Endothelial cell of umbilical vein (primary cell): Measurements from ENCODE around the gene LPP. TPM values are rescaled to one million over a fixed set of nuclear protein-coding genes. Genes with fewer than 3 reads are reported as not detected.

Experiments
- BruUV-seq: library from RNA; stranded (reverse); fragments of 400-500 nt; replicated peaks from 2 replicates; lab custom pipeline; 2021; lab: Mats Ljungman, UMichigan
- CTCF ChIA-PET: fragments of 300-600, 350-600 bp; sonication (Branson Sonifier 250); formaldehyde crosslinking; loops from one replicate; lab custom pipeline; 2021; ENCODE audit warnings: antibody characterized with exemption, inconsistent platforms; lab: Charles Lee
- POLR2A ChIA-PET: fragments of 300-600, 350-600 bp; sonication (Branson Sonifier 250); formaldehyde crosslinking; loops from one replicate; lab custom pipeline; 2021; ENCODE audit warnings: antibody characterized with exemption, inconsistent platforms; lab: Charles Lee
- DNase-seq: peaks from one replicate; pipeline ENCODE4 v3.0.0-alpha.2; 2011; ENCODE audit warnings: low read depth, low spot score
- FAIRE-seq: peaks from 2 replicates; lab custom pipeline; 2011; peaks lifted over from hg19 to GRCh38; lab: Jason Lieb, UNC
- H2AFZ ChIP-seq: 2 replicates; pipeline ENCODE4 v1.6.0; 2012; ENCODE audit warnings: low read depth, low read length, control low read depth, inconsistent platforms
- H3K27ac ChIP-seq: 2 replicates; pipeline ENCODE4 v1.5.1; 2011; ENCODE audit warnings: low read depth, mild to moderate bottlenecking, control low read depth, low read length, moderate library complexity; ENCODE audit not compliant: insufficient read depth
- H3K27me3 ChIP-seq, 2 experiments: 2 replicates each; pipeline versions ENCODE4 v1.6.0 to v1.6.1; 2011; ENCODE audit warnings: low read length in 2 of 2, mixed read lengths in 1 of 2; ENCODE audit not compliant: control insufficient read depth in 2 of 2, insufficient read depth in 2 of 2
- H3K36me3 ChIP-seq, 2 experiments: 2 replicates in 1 of 2; 3 replicates in 1 of 2; pipeline ENCODE4 v1.5.1; 2011; ENCODE audit warnings: low read length in 2 of 2, mild to moderate bottlenecking in 1 of 2, moderate library complexity in 1 of 2; ENCODE audit not compliant: control insufficient read depth in 2 of 2, insufficient read depth in 2 of 2; ENCODE audit errors: extremely low read depth in 1 of 2
- H3K4me1 ChIP-seq: 3 replicates; pipeline ENCODE4 v1.5.1; 2011; ENCODE audit warnings: mild to moderate bottlenecking, low read length; ENCODE audit not compliant: control insufficient read depth, insufficient read depth; ENCODE audit errors: extremely low read depth
- H3K4me2 ChIP-seq: 2 replicates; pipeline ENCODE4 v1.6.1; 2011; ENCODE audit warnings: low read length, control low read depth, mixed read lengths; ENCODE audit not compliant: insufficient read depth
- H3K4me3 ChIP-seq, 3 experiments: fragments of 200-600 bp in 1 of 3; sonication (generic), shearing (Covaris generic) in 1 of 3; replicated peaks in 1 of 3; 2 replicates each; pipeline ENCODE4 v1.5.1; 2011 to 2016; ENCODE audit warnings: control low read depth in 3 of 3, low read length in 3 of 3, mild to moderate bottlenecking in 2 of 3, inconsistent platforms in 1 of 3, low read depth in 1 of 3, moderate library complexity in 1 of 3; ENCODE audit not compliant: insufficient read depth in 1 of 3
- H3K79me2 ChIP-seq: 2 replicates; pipeline ENCODE4 v1.6.0; 2012; ENCODE audit warnings: low read length, inconsistent platforms; ENCODE audit not compliant: control insufficient read depth, insufficient read depth
- H3K9ac ChIP-seq: replicated peaks from 2 replicates; pipeline ENCODE3; 2011; ENCODE audit warnings: low read length, control low read depth; ENCODE audit not compliant: insufficient read depth; ENCODE audit errors: extremely low read depth
- H3K9me1 ChIP-seq: replicated peaks from 3 replicates; pipeline ENCODE4 v1.6.0; 2011; ENCODE audit warnings: mild to moderate bottlenecking, low read length; ENCODE audit not compliant: control insufficient read depth, insufficient read depth; ENCODE audit errors: extremely low read depth
- H3K9me3 ChIP-seq: replicated peaks from 2 replicates; pipeline ENCODE4 v1.5.1; 2012; ENCODE audit warnings: low read length, inconsistent platforms; ENCODE audit not compliant: control insufficient read depth, insufficient read depth
- H4K20me1 ChIP-seq: replicated peaks from 2 replicates; pipeline ENCODE3; 2011; ENCODE audit warnings: mild to moderate bottlenecking, low read length; ENCODE audit not compliant: control insufficient read depth, insufficient read depth; ENCODE audit errors: extremely low read depth
- CTCF ChIP-seq, 2 donors: IDR thresholded peaks; 1 replicate in 1 of 2; 2 replicates in 1 of 2; pipeline ENCODE4 v1.5.1; 2011; ENCODE audit warnings: low read length in 2 of 2, mild to moderate bottlenecking in 2 of 2, moderate library complexity in 2 of 2, control low read depth in 1 of 2, inconsistent platforms in 1 of 2, low read depth in 1 of 2; ENCODE audit not compliant: insufficient read depth in 1 of 2; ENCODE audit errors: extremely low read depth in 1 of 2
- EZH2 ChIP-seq: IDR thresholded peaks from 2 replicates; pipeline ENCODE4 v1.6.1; 2012; ENCODE audit warnings: borderline replicate concordance, low read depth, mild to moderate bottlenecking, moderate library complexity, low read length, inconsistent platforms; ENCODE audit not compliant: severe bottlenecking
- GATA2 ChIP-seq: IDR thresholded peaks from 2 replicates; pipeline ENCODE4 v1.7.0; 2011; ENCODE audit warnings: low read depth, mild to moderate bottlenecking, moderate library complexity, mixed read lengths, low read length; ENCODE audit not compliant: insufficient read length, insufficient read depth
- JUN ChIP-seq: IDR thresholded peaks from 2 replicates; pipeline ENCODE4 v1.6.1; 2011; ENCODE audit warnings: borderline replicate concordance, low read depth; ENCODE audit not compliant: insufficient read length, insufficient read depth
- MAX ChIP-seq: IDR thresholded peaks from 2 replicates; pipeline ENCODE4 v1.6.1; 2011; ENCODE audit not compliant: insufficient read depth, insufficient read length
- MYC ChIP-seq: IDR thresholded peaks from one replicate; pipeline ENCODE4 v1.6.1; 2011; ENCODE audit warnings: mild to moderate bottlenecking, low read depth, low read length
- POLR2A ChIP-seq: IDR thresholded peaks from 2 replicates; pipeline ENCODE4 v1.6.1; 2012; ENCODE audit warnings: low read depth, mild to moderate bottlenecking, control low read depth, low read length
- POLR2AphosphoS5 ChIP-seq: IDR thresholded peaks from 2 replicates; pipeline ENCODE4 v1.6.1; 2012; ENCODE audit warnings: low read depth, mild to moderate bottlenecking, control low read depth, low read length, moderate library complexity; ENCODE audit not compliant: insufficient read depth
- dilution Hi-C: fragments of 300-500 bp; cut with MboI; formaldehyde crosslinking; loops from one replicate; pipeline ENCODE4 v1.15.0; 2019; ENCODE audit warnings: low sequenced_read_pairs; ENCODE audit not compliant: extremely low pct_ligation_motif_present
- intact Hi-C: fragments of 100-400 bp; cut with micrococcal nuclease; formaldehyde crosslinking; loops from one replicate; pipeline ENCODE4 v1.10.0; 2022
- polyA plus RNA-seq, 4 experiments: library from polyadenylated mRNA; depleted of rRNA in 3 of 4; stranded (reverse) in 3 of 4; unstranded in 1 of 4; fragments of >200 nt; gene quantifications; 2 replicates each; pipeline versions ENCODE4 v1.2.1 to v1.2.3, GENCODE V29; 2011 to 2012; ENCODE audit warnings: missing spikeins in 1 of 4
- total RNA-seq: library from RNA; stranded (reverse); gene quantifications from 2 replicates; pipeline ENCODE4 v1.2.3, GENCODE V29; 2021

LPP gene
- total and polyA plus RNA-seq, 2 donors (not counting 3 experiments of a cell fraction or from before 2014, with no cell fraction given), result 16.9 to 153 TPM

GRCh38 chr3:188212308-188212969 is 58.5 kb downstream of the LPP start:
- Histone ChIP-seq H3K9ac (no peak overlapping the region), H3K4me1 (no peaks in the 10 kb centered on the region), H3K27ac (no peak overlapping the region), H2AFZ (no peak overlapping the region), H3K4me2 (no peak overlapping the region), H4K20me1 (no peaks in the 10 kb centered on the region), H3K9me1 (no peaks in the 10 kb centered on the region), H3K27me3 (no peaks in the 10 kb centered on the region), H3K79me2 (peaks cover 33% of the 10 kb centered on the region), H3K9me3 (no peaks in the 10 kb centered on the region), H3K36me3 (peaks cover 3 to 5% of the 10 kb centered on the region in 2 experiments), H3K4me3 (no peak overlapping the region)
- dilution Hi-C loops, result no loop called here
- FAIRE-seq (no peak), DNase-seq (no peak)
- CTCF ChIA-PET, result interaction anchor here (1.1 kb wide), 1 partner anchor 25 kb away, joined by 3 read pairs; no protein-coding TSS in a partner anchor
- BruUV-seq, result no TSS peak
- intact Hi-C loops, result no loop called here
- POLR2A ChIA-PET, result no interaction called here
- no peak for TF ChIP-seq MYC
- no peak for TF ChIP-seq POLR2AphosphoS5
- TF ChIP-seq GATA2, result no peak
- TF ChIP-seq JUN, result no peak
- no peak for TF ChIP-seq MAX
- TF ChIP-seq EZH2, result no peak
- TF ChIP-seq CTCF (IDR thresholded peaks at IDR 0.05; ENCODE audit: extremely low read depth in 1 of 2, insufficient read depth in 1 of 2, low read depth in 1 of 2, low read length in 2 of 2), result no peak
- TF ChIP-seq POLR2A, result no peak
